Chondrocyte (in vitro differentiated cells): ENCODE data around the gene IL31RA. TPM values are rescaled to one million over a fixed set of nuclear protein-coding genes. Genes with fewer than 3 reads are reported as not detected.

Source experiments
- DNase-seq: peaks from one replicate; pipeline ENCODE4 v3.0.0; 2021; ENCODE audit warnings: mixed read lengths, low spot score
- H3K27ac Mint-ChIP-seq: one replicate; pipeline ENCODE4 v1.8.0; 2021; ENCODE audit warnings: mild to moderate bottlenecking, moderate library complexity, mixed read lengths; ENCODE audit not compliant: unreplicated experiment
- H3K27me3 Mint-ChIP-seq: 2 replicates; pipeline ENCODE4 v1.8.0; 2021; ENCODE audit warnings: low read depth, mixed read lengths
- H3K36me3 Mint-ChIP-seq: 2 replicates; pipeline ENCODE4 v1.8.0; 2021; ENCODE audit warnings: low read depth, mixed read lengths
- H3K4me1 Mint-ChIP-seq: 2 replicates; pipeline ENCODE4 v1.8.0; 2021; ENCODE audit warnings: low read depth, mild to moderate bottlenecking, mixed read lengths
- H3K4me3 Mint-ChIP-seq: one replicate; pipeline ENCODE4 v1.8.0; 2021; ENCODE audit warnings: mild to moderate bottlenecking, moderate library complexity, mixed read lengths; ENCODE audit not compliant: unreplicated experiment
- H3K9me3 Mint-ChIP-seq: 2 replicates; pipeline ENCODE4 v1.8.0; 2021; ENCODE audit warnings: low read depth, mixed read lengths
- CTCF ChIP-seq: fragments of 200-600 bp; sonication (generic); IDR thresholded peaks from 2 replicates; pipeline ENCODE4 v1.5.0; 2021; ENCODE audit warnings: antibody characterized with exemption, mild to moderate bottlenecking, moderate library complexity
- total RNA-seq: library from RNA; stranded (reverse); gene quantifications from 3 replicates; pipeline ENCODE4 v1.2.1, GENCODE V29; 2021

IL31RA gene
- total RNA-seq, 1 donor from 2014 or later, result 1.9 TPM

GRCh38 chr5:55923177-55923771 lies 72.1 kb downstream of the IL31RA start:
- no peak for DNase-seq
- peak overlapping the region; percentile 38 for H3K4me3 Mint-ChIP-seq
- peak overlapping the region; percentile 25 for H3K27ac Mint-ChIP-seq
- H3K9me3 Mint-ChIP-seq, result no peaks in the 10 kb centered on the region
- no peak for TF ChIP-seq CTCF
- peaks cover 9% of the 10 kb centered on the region for H3K4me1 Mint-ChIP-seq
- H3K36me3 Mint-ChIP-seq, result no peaks in the 10 kb centered on the region
- no peaks in the 10 kb centered on the region for H3K27me3 Mint-ChIP-seq

GRCh38 chr5:55923865-55924500 lies 72.8 kb downstream of the IL31RA start:
- no peaks in the 10 kb centered on the region for H3K9me3 Mint-ChIP-seq
- no peak for DNase-seq
- H3K36me3 Mint-ChIP-seq, result no peaks in the 10 kb centered on the region
- no peak overlapping the region for H3K27ac Mint-ChIP-seq
- peaks cover 9% of the 10 kb centered on the region for H3K4me1 Mint-ChIP-seq
- no peak for TF ChIP-seq CTCF
- no peaks in the 10 kb centered on the region for H3K27me3 Mint-ChIP-seq
- H3K4me3 Mint-ChIP-seq, result no peak overlapping the region

GRCh38 chr5:55924744-55925143 lies 73.6 kb downstream of the IL31RA start:
- TF ChIP-seq CTCF, result no peak
- Mint-ChIP-seq H3K27ac (no peak overlapping the region), H3K4me1 (peaks cover 9% of the 10 kb centered on the region), H3K4me3 (no peak overlapping the region), H3K27me3 (no peaks in the 10 kb centered on the region), H3K36me3 (no peaks in the 10 kb centered on the region), H3K9me3 (no peaks in the 10 kb centered on the region)
- DNase-seq, result no peak

GRCh38 chr5:55925181-55925580 lies 74.0 kb downstream of the IL31RA start:
- Mint-ChIP-seq H3K36me3 (no peaks in the 10 kb centered on the region), H3K27ac (no peak overlapping the region), H3K9me3 (no peaks in the 10 kb centered on the region), H3K4me1 (peaks cover 9% of the 10 kb centered on the region), H3K27me3 (no peaks in the 10 kb centered on the region), H3K4me3 (no peak overlapping the region)
- no peak for DNase-seq
- TF ChIP-seq CTCF, result no peak

GRCh38 chr5:55925712-55926111 lies 74.6 kb downstream of the IL31RA start:
- no peaks in the 10 kb centered on the region for H3K27me3 Mint-ChIP-seq
- peaks cover 9% of the 10 kb centered on the region for H3K4me1 Mint-ChIP-seq
- no peak overlapping the region for H3K27ac Mint-ChIP-seq
- no peak for DNase-seq
- no peaks in the 10 kb centered on the region for H3K36me3 Mint-ChIP-seq
- H3K9me3 Mint-ChIP-seq, result no peaks in the 10 kb centered on the region
- no peak for TF ChIP-seq CTCF
- H3K4me3 Mint-ChIP-seq, result no peak overlapping the region
